Kidney (tissue), 14 donors: ENCODE data around the gene OR5M3. TPM values are rescaled to one million over a fixed set of nuclear protein-coding genes. Genes with fewer than 3 reads are reported as not detected.
A peak's percentile ranks its signal among the peaks of the same experiment; 100 is the strongest.

ENCODE experiments used
- DNase-seq, 5 donors: peaks; one replicate each; pipeline ENCODE4 v3.0.0-alpha.2; 2013 to 2020
- FAIRE-seq: peaks from 2 replicates; lab custom pipeline; 2012; peaks lifted over from hg19 to GRCh38; lab: Jason Lieb, UNC
- H3K27ac ChIP-seq, 2 donors: one replicate each; pipeline ENCODE4 v1.7.0; 2013; ENCODE audit warnings: low read depth in 2 of 2, low read length in 2 of 2, inconsistent platforms in 1 of 2
- H3K27me3 ChIP-seq: one replicate; pipeline ENCODE4 v1.7.1; 2013; ENCODE audit warnings: low read length, inconsistent platforms; ENCODE audit not compliant: control insufficient read depth, insufficient read depth
- H3K36me3 ChIP-seq, 3 donors: one replicate each; pipeline versions ENCODE4 v1.7.0 to v1.7.1; 2013; ENCODE audit warnings: low read length in 3 of 3, control low read depth in 1 of 3, inconsistent platforms in 1 of 3; ENCODE audit not compliant: insufficient read depth in 3 of 3, control insufficient read depth in 2 of 3
- H3K4me1 ChIP-seq, 3 donors: one replicate each; pipeline versions ENCODE4 v1.7.0 to v1.7.1; 2013; ENCODE audit warnings: low read length in 3 of 3, inconsistent platforms in 1 of 3, low read depth in 1 of 3; ENCODE audit not compliant: control insufficient read depth in 2 of 3, insufficient read depth in 2 of 3
- H3K4me3 ChIP-seq, 3 donors: one replicate each; pipeline versions ENCODE4 v1.7.0 to v1.8.1; 2013; ENCODE audit warnings: low read length in 3 of 3, control low read depth in 1 of 3, inconsistent platforms in 1 of 3
- H3K9ac ChIP-seq, 3 donors: one replicate each; pipeline versions ENCODE4 v1.7.0 to v1.7.1; 2013; ENCODE audit warnings: low read length in 3 of 3, control low read depth in 1 of 3, inconsistent platforms in 1 of 3
- H3K9me3 ChIP-seq, 3 donors: one replicate each; pipeline versions ENCODE4 v1.7.0 to v1.7.1; 2013; ENCODE audit warnings: low read length in 3 of 3, control low read depth in 1 of 3, inconsistent platforms in 1 of 3; ENCODE audit not compliant: control insufficient read depth in 2 of 3, insufficient read depth in 1 of 3
- CTCF ChIP-seq: IDR thresholded peaks from 3 replicates; pipeline ENCODE4 v1.5.1; 2012; ENCODE audit warnings: mild to moderate bottlenecking, moderate library complexity, borderline replicate concordance; ENCODE audit not compliant: insufficient read depth; ENCODE audit errors: extremely low read depth
- intact Hi-C: fragments of 100-400 bp; cut with DNase I; formaldehyde crosslinking; loops from one replicate; pipeline ENCODE4 v1.11.1; 2022
- polyA plus RNA-seq: library from polyadenylated mRNA; stranded (reverse); fragments of 350-450 nt; fragmentation: Illumina TruSeq; extraction: RNeasy Lipid Tissue Mini Kit (QIAGEN cat#74804); gene quantifications from one replicate; pipeline ENCODE4 v1.2.3, GENCODE V29; 2014; ENCODE audit warnings: low read depth, low replicate concordance; ENCODE audit not compliant: insufficient read depth
- total RNA-seq: library from RNA; stranded (reverse); fragmentation: NEBNext Ultra II Directional; extraction: Animal tissue kit (Norgen Biotek cat#: 25700); gene quantifications from one replicate; pipeline ENCODE4 v1.2.1, GENCODE V29; 2021
- donor health status: control.
- donor health status: control.
- donor health status: control.
- donor health status: control.
- donor health status: control.
- donor health status: DM: yes; HTN: yes; CAD: no.
- donor health status: Normal renal cell carcinoma (clear cell type).

The OR5M3 gene
- total and polyA plus RNA-seq, 2 donors from 2014 or later, result not detected

- Histone ChIP-seq H3K27ac (no peak overlapping the region), H3K27me3 (no peaks in the 10 kb centered on the region), H3K4me1 (no peaks in the 10 kb centered on the region), H3K4me3 (no peak overlapping the region), H3K36me3 (no peaks in the 10 kb centered on the region), H3K9me3 (no peaks in the 10 kb centered on the region), H3K9ac (no peak overlapping the region)
- no peak for TF ChIP-seq CTCF
- DNase-seq (no peak), FAIRE-seq (no peak)
- intact Hi-C loops, result no loop called here
Observed at GRCh38 chr11:56474729-56475235, 1.6 kb upstream of the OR5M3 start.

- FAIRE-seq (peak; percentile 33), DNase-seq (peak in 2 of 5 donors; percentile 1 to 7)
- no peak overlapping the region for H3K27ac ChIP-seq
- no peaks in the 10 kb centered on the region for H3K36me3 ChIP-seq
- H3K4me3 ChIP-seq, result no peak overlapping the region
- H3K9ac ChIP-seq, result no peak overlapping the region
- no peaks in the 10 kb centered on the region for H3K9me3 ChIP-seq
- no peak for TF ChIP-seq CTCF
- intact Hi-C loops, result no loop called here
- H3K27me3 ChIP-seq, result no peaks in the 10 kb centered on the region
- H3K4me1 ChIP-seq, result no peaks in the 10 kb centered on the region
Observed at GRCh38 chr11:56457076-56457475, 16.1 kb downstream of the OR5M3 start.

GRCh38 chr11:56453521-56453920, 19.6 kb downstream of the OR5M3 start:
- H3K4me1 ChIP-seq, result no peaks in the 10 kb centered on the region
- H3K4me3 ChIP-seq, result no peak overlapping the region
- TF ChIP-seq CTCF, result no peak
- FAIRE-seq (no peak), DNase-seq (no peak)
- H3K9me3 ChIP-seq, result no peaks in the 10 kb centered on the region
- H3K9ac ChIP-seq, result no peak overlapping the region
- intact Hi-C loops, result no loop called here
- no peaks in the 10 kb centered on the region for H3K27me3 ChIP-seq
- H3K36me3 ChIP-seq, result no peaks in the 10 kb centered on the region
- H3K27ac ChIP-seq, result no peak overlapping the region

Other genes with a start within 250 kb of the OR5M3 start
- not detected for gene OR5T2, start 239.1 kb downstream of the OR5M3 start, total RNA-seq
- not detected for gene OR5T2, start 239.1 kb downstream of the OR5M3 start, polyA plus RNA-seq
- not detected for gene OR5T3, start 221.1 kb downstream of the OR5M3 start, total RNA-seq
- not detected for gene OR5T3, start 221.1 kb downstream of the OR5M3 start, polyA plus RNA-seq
- not detected for gene OR5T1, start 199.2 kb downstream of the OR5M3 start, total RNA-seq
- not detected for gene OR5T1, start 199.2 kb downstream of the OR5M3 start, polyA plus RNA-seq
- gene OR8H1, start 181.1 kb downstream of the OR5M3 start, total RNA-seq, result not detected
- not detected for gene OR8H1, start 181.1 kb downstream of the OR5M3 start, polyA plus RNA-seq
- not detected for gene OR8K3, start 158.2 kb downstream of the OR5M3 start, total RNA-seq
- not detected for gene OR8K3, start 158.2 kb downstream of the OR5M3 start, polyA plus RNA-seq
- gene OR8K1, start 127.3 kb downstream of the OR5M3 start, total RNA-seq, result not detected
- gene OR8K1, start 127.3 kb downstream of the OR5M3 start, polyA plus RNA-seq, result not detected
- gene OR8J1, start 119.1 kb downstream of the OR5M3 start, total RNA-seq, result not detected
- gene OR8J1, start 119.1 kb downstream of the OR5M3 start, polyA plus RNA-seq, result not detected
- gene OR8U1, start 97.7 kb downstream of the OR5M3 start, total RNA-seq, result not detected
- not detected for gene OR8U1, start 97.7 kb downstream of the OR5M3 start, polyA plus RNA-seq
- not detected for gene OR5AL1, start 60.7 kb downstream of the OR5M3 start, total RNA-seq
- not detected for gene OR5AL1, start 60.7 kb downstream of the OR5M3 start, polyA plus RNA-seq
- not detected for gene OR5M8, start 18.0 kb upstream of the OR5M3 start, total RNA-seq
- gene OR5M8, start 18.0 kb upstream of the OR5M3 start, polyA plus RNA-seq, result not detected
- not detected for gene OR5M11, start 69.9 kb upstream of the OR5M3 start, total RNA-seq
- gene OR5M11, start 69.9 kb upstream of the OR5M3 start, polyA plus RNA-seq, result not detected
- not detected for gene OR5M10, start 104.4 kb upstream of the OR5M3 start, total RNA-seq
- not detected for gene OR5M10, start 104.4 kb upstream of the OR5M3 start, polyA plus RNA-seq
- not detected for gene OR5M1, start 141.5 kb upstream of the OR5M3 start, total RNA-seq
- gene OR5M1, start 141.5 kb upstream of the OR5M3 start, polyA plus RNA-seq, result not detected
- not detected for gene OR5AP2, start 169.1 kb upstream of the OR5M3 start, total RNA-seq
- not detected for gene OR5AP2, start 169.1 kb upstream of the OR5M3 start, polyA plus RNA-seq
- gene OR5AR1, start 190.3 kb upstream of the OR5M3 start, total RNA-seq, result not detected
- not detected for gene OR5AR1, start 190.3 kb upstream of the OR5M3 start, polyA plus RNA-seq
- gene OR9G1, start 225.7 kb upstream of the OR5M3 start, total RNA-seq, result not detected
- gene OR9G1, start 225.7 kb upstream of the OR5M3 start, polyA plus RNA-seq, result not detected